DOHH2 (cell line): ENCODE data around the gene SH3RF2.
"Not testable (repeated sequence)": the region's sequence is repeated elsewhere in the genome, so short reads cannot be mapped to it uniquely, and the experiment has no call there.

ENCODE experiments used
- H3F3A ChIP-seq: fragments of 200-600 bp; sonication (generic), shearing (Covaris generic); 2 replicates; pipeline ENCODE4 v1.6.0; 2016; ENCODE audit warnings: antibody characterized with exemption, mild to moderate bottlenecking; ENCODE audit not compliant: control insufficient read depth, insufficient read depth
- H3K27ac ChIP-seq: fragments of 200-600 bp; sonication (generic); 2 replicates; pipeline ENCODE4 v1.5.1; 2014; ENCODE audit warnings: low read depth, mild to moderate bottlenecking, low read length, moderate library complexity
- H3K27me3 ChIP-seq: fragments of 200-600 bp; sonication (generic); 2 replicates; pipeline ENCODE4 v1.6.1; 2014; ENCODE audit warnings: mild to moderate bottlenecking, low read length, mixed read lengths; ENCODE audit not compliant: control insufficient read depth
- H3K36me3 ChIP-seq: fragments of 200-600 bp; sonication (generic); 2 replicates; pipeline ENCODE4 v1.6.1; 2014; ENCODE audit warnings: mild to moderate bottlenecking, low read length, moderate library complexity, mixed read lengths; ENCODE audit not compliant: control insufficient read depth
- H3K4me1 ChIP-seq: fragments of 200-600 bp; sonication (generic); 2 replicates; pipeline ENCODE4 v1.6.1; 2014; ENCODE audit warnings: mild to moderate bottlenecking, low read length, mixed read lengths; ENCODE audit not compliant: control insufficient read depth
- H3K4me2 ChIP-seq: fragments of 200-600 bp; sonication (generic); 2 replicates; pipeline ENCODE4 v1.6.0; 2014; ENCODE audit warnings: mild to moderate bottlenecking, low read length, moderate library complexity
- H3K4me3 ChIP-seq: fragments of 200-600 bp; sonication (generic); 2 replicates; pipeline ENCODE4 v1.5.1; 2014; ENCODE audit warnings: mild to moderate bottlenecking, low read length, mixed read lengths
- H3K79me2 ChIP-seq: fragments of 200-600 bp; sonication (generic); 2 replicates; pipeline ENCODE4 v1.6.1; 2014; ENCODE audit warnings: mild to moderate bottlenecking, low read length, mixed read lengths; ENCODE audit not compliant: control insufficient read depth
- H3K9me2 ChIP-seq: fragments of 200-600 bp; sonication (generic); replicated peaks from 2 replicates; pipeline ENCODE4 v1.6.1; 2014; ENCODE audit warnings: mild to moderate bottlenecking, low read length, mixed read lengths; ENCODE audit not compliant: control insufficient read depth
- H3K9me3 ChIP-seq: fragments of 200-600 bp; sonication (generic); 2 replicates; pipeline ENCODE4 v1.6.1; 2014; ENCODE audit warnings: antibody characterized with exemption, low read length, mixed read lengths; ENCODE audit not compliant: control insufficient read depth, insufficient read depth
- H4K20me1 ChIP-seq: fragments of 200-600 bp; sonication (generic); 2 replicates; pipeline ENCODE4 v1.6.0; 2014; ENCODE audit warnings: low read depth, mild to moderate bottlenecking, antibody characterized with exemption, low read length, moderate library complexity; ENCODE audit not compliant: control insufficient read depth, insufficient read depth
- CTCF ChIP-seq: fragments of 200-600 bp; sonication (generic); IDR thresholded peaks from one replicate; pipeline ENCODE4 v1.5.1; 2014; ENCODE audit warnings: antibody characterized with exemption, mild to moderate bottlenecking, low read depth, low read length; ENCODE audit not compliant: poor library complexity, severe bottlenecking
- EZH2phosphoT487 ChIP-seq: fragments of 200-600 bp; sonication (generic); IDR thresholded peaks from 2 replicates; pipeline ENCODE4 v1.6.1; 2017; ENCODE audit warnings: borderline replicate concordance, mild to moderate bottlenecking, antibody characterized with exemption, low read length, moderate library complexity, mixed read lengths

Gene SH3RF2

GRCh38 chr5:145989428-145989827 lies 53.0 kb downstream of the SH3RF2 start:
- Histone ChIP-seq H3F3A (no peaks in the 10 kb centered on the region), H3K36me3 (no peaks in the 10 kb centered on the region), H3K9me3 (no peaks in the 10 kb centered on the region), H3K27ac (no peak overlapping the region), H3K4me3 (no peak overlapping the region), H3K4me2 (no peak overlapping the region), H3K4me1 (no peaks in the 10 kb centered on the region), H3K27me3 (no peaks in the 10 kb centered on the region; the same call in 1 of the 2 replicates), H3K79me2 (no peaks in the 10 kb centered on the region), H3K9me2 (no peaks in the 10 kb centered on the region), H4K20me1 (no peaks in the 10 kb centered on the region)
- TF ChIP-seq CTCF (no peak), EZH2phosphoT487 (no peak)

GRCh38 chr5:145990170-145990569 lies 53.8 kb downstream of the SH3RF2 start:
- TF ChIP-seq EZH2phosphoT487 = no peak
- TF ChIP-seq CTCF = no peak
- no peak overlapping the region for H3K4me2 ChIP-seq
- no peaks in the 10 kb centered on the region for H3K9me3 ChIP-seq
- no peak overlapping the region for H3K27ac ChIP-seq
- H3K9me2 ChIP-seq = no peaks in the 10 kb centered on the region
- no peak overlapping the region for H3K4me3 ChIP-seq
- H3F3A ChIP-seq = no peaks in the 10 kb centered on the region
- no peaks in the 10 kb centered on the region; the same call in 1 of the 2 replicates for H3K27me3 ChIP-seq
- no peaks in the 10 kb centered on the region for H3K4me1 ChIP-seq
- no peaks in the 10 kb centered on the region for H4K20me1 ChIP-seq
- no peaks in the 10 kb centered on the region for H3K79me2 ChIP-seq
- no peaks in the 10 kb centered on the region for H3K36me3 ChIP-seq

GRCh38 chr5:145991044-145991575 lies 54.7 kb downstream of the SH3RF2 start:
- H3F3A ChIP-seq = no peaks in the 10 kb centered on the region
- no peak for TF ChIP-seq EZH2phosphoT487
- no peak for TF ChIP-seq CTCF
- no peaks in the 10 kb centered on the region for H3K79me2 ChIP-seq
- no peaks in the 10 kb centered on the region; the same call in 1 of the 2 replicates for H3K27me3 ChIP-seq
- H3K4me3 ChIP-seq = no peak overlapping the region
- no peak overlapping the region for H3K4me2 ChIP-seq
- H3K9me3 ChIP-seq = no peaks in the 10 kb centered on the region
- no peaks in the 10 kb centered on the region for H3K4me1 ChIP-seq
- no peaks in the 10 kb centered on the region for H3K9me2 ChIP-seq
- H3K27ac ChIP-seq = no peak overlapping the region
- no peaks in the 10 kb centered on the region for H4K20me1 ChIP-seq
- no peaks in the 10 kb centered on the region for H3K36me3 ChIP-seq

GRCh38 chr5:145993538-145993937 lies 57.2 kb downstream of the SH3RF2 start:
- not testable (repeated sequence) for H3K9me2 ChIP-seq, H3F3A ChIP-seq, H4K20me1 ChIP-seq, H3K4me1 ChIP-seq, H3K36me3 ChIP-seq, H3K4me2 ChIP-seq, H3K27me3 ChIP-seq, H3K27ac ChIP-seq, H3K9me3 ChIP-seq, H3K4me3 ChIP-seq, H3K79me2 ChIP-seq
